NCI-H128 (cell line): ENCODE data around the gene PSAP.

Experiments
- DNase-seq: peaks from one replicate; lab custom pipeline; 2025; ENCODE audit not compliant: unreplicated experiment; lab: John Stamatoyannopoulos, UW

The PSAP gene

GRCh38 chr10:71769279-71769823 is 81.7 kb downstream of the PSAP start:
- no peak for DNase-seq

- no peak for DNase-seq
These were observed 83.5 kb downstream of the PSAP start for GRCh38 chr10:71767420-71768035.

DNA sequence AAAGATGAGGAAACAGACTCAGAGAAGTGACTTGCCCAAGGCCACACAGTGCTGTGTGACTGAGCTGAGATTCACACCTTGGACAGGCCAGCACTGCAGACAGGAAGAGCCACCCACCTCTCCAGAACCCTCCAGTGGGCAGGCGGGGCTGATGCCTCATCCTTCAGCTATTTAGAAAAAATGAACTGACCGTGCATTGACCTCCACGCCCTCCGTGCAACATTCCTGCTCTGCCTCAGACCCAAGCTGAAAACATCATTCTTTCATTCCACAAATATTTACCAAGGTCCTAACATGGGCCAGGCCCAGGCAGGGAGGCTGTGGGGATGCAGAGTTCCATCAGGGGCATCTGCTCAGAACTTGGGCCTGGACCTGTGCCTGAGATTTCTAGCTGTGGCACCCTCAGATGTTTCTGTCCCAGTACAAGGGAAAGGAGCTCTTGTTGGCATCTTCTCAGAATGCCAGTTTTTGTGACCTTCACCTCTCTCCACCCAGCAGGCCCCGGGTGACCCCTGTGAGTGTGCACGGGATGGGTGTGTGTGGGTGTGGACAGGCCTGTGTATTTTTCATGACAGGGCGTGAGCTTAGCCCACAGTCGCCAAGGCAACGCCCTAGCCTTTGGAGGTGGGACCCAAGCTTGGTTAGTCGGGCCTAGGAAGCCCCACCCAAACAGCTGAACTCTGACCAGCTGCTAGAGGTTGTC is 84.2 kb downstream of the PSAP start:
- DNase-seq: no peak
